ENCODE measurements around the gene PACS1. TPM values are rescaled to one million over a fixed set of nuclear protein-coding genes. Genes with fewer than 3 reads are reported as not detected.

Gene PACS1
- total RNA-seq, 1 experiment from 2014 or later: 91.8 TPM

DNA sequence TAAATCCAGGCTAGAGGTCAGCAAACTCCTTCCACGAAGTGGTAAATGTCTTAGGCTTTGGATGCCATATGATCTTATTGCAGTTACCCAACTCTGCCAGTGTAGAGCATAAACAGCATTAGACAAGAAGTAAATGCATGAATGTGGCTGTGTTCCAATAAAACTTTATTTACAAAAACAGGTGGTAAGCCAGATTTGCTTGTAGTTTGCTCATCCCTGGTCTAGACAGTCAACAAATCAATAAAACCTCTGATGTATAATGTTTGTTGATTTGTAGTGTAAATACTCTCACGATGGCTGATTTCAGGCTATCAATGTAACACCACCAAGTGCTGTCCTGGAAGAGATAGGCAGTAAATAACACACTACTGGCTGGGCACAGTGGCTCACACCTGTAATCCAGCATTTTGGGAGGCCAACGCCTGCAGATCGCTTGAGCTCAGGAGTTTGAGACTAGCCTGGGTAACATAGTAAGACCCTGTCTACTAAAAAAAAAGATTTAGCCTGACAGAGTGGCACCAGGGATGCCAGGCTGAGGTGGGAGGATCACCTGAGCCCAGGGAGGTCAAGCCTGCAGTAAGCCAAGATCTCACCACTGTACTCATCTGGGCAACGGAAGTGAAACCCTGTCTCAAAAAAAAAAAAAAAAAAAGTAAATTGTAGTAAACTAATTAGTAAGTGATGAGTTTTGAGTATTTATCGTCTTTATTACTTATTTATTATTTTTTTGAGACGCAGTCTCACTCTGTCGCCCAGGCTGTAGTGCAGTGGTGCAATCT, 36.9 kb upstream of the PACS1 start:
- Histone ChIP-seq H3K27me3 (ENCODE audit: control insufficient read depth, insufficient read depth, low read length) (no peaks in the 10 kb centered on the region), H3K36me3 (ENCODE audit: control insufficient read depth, insufficient read depth, low read length) (no peaks in the 10 kb centered on the region), H3K27ac (ENCODE audit: low read length) (no peak overlapping the region), H3K4me1 (ENCODE audit: control insufficient read depth, insufficient read depth, low read length) (no peaks in the 10 kb centered on the region), H3K9me3 (ENCODE audit: control insufficient read depth, insufficient read depth, low read depth, low read length) (peaks cover 2% of the 10 kb centered on the region; the same call in 1 of the 2 replicates), H3K4me3 (ENCODE audit: low read depth in 2 of 2, low read length in 2 of 2) (no peak overlapping the region)
- TF ChIP-seq REST (IDR thresholded peaks at IDR 0.05; ENCODE audit: insufficient read depth in 1 of 2, low read depth in 2 of 2, low read length in 1 of 2): no peak
- TF ChIP-seq TCF7L2 (IDR thresholded peaks at IDR 0.05; ENCODE audit: low read depth, low read length): no peak
- no peak for TF ChIP-seq POLR2AphosphoS5 (IDR thresholded peaks at IDR 0.05; ENCODE audit: low read depth, low read length)
- no peak for TF ChIP-seq CTCF (IDR thresholded peaks at IDR 0.05)
- no peak for TF ChIP-seq SIN3A (IDR thresholded peaks at IDR 0.05; ENCODE audit: borderline replicate concordance, insufficient read depth, low read depth, low read length)
- intact Hi-C loops (cut with micrococcal nuclease; ENCODE audit: unreplicated experiment): no loop called here
- DNase-seq (ENCODE audit: low read depth, low spot score): no peak
- peak; percentile 43 for ATAC-seq
- ChIA-PET CTCF (no interaction called here), POLR2A (interaction anchor here (0.7 kb wide), 1 partner anchor 130 kb away, joined by 4 read pairs; no protein-coding TSS in a partner anchor)
- in situ Hi-C loops (cut with HindIII; ENCODE audit: low pct_unique_long_range_greater_than_20kb, low sequenced_read_pairs): no loop called here
- no TSS peak for BruUV-seq (replicated peaks)

- TF ChIP-seq TCF7L2 (IDR thresholded peaks at IDR 0.05; ENCODE audit: low read depth, low read length) (no peak), SIN3A (IDR thresholded peaks at IDR 0.05; ENCODE audit: borderline replicate concordance, insufficient read depth, low read depth, low read length) (no peak), CTCF (IDR thresholded peaks at IDR 0.05) (no peak), REST (IDR thresholded peaks at IDR 0.05; ENCODE audit: insufficient read depth in 1 of 2, low read depth in 2 of 2, low read length in 1 of 2) (no peak), POLR2AphosphoS5 (IDR thresholded peaks at IDR 0.05; ENCODE audit: low read depth, low read length) (no peak)
- H3K27ac ChIP-seq (ENCODE audit: low read length): no peak overlapping the region
- intact Hi-C loops (cut with micrococcal nuclease; ENCODE audit: unreplicated experiment): no loop called here
- H3K36me3 ChIP-seq (ENCODE audit: control insufficient read depth, insufficient read depth, low read length): no peaks in the 10 kb centered on the region
- H3K4me3 ChIP-seq (ENCODE audit: low read depth in 2 of 2, low read length in 2 of 2): no peak overlapping the region
- no peaks in the 10 kb centered on the region for H3K27me3 ChIP-seq (ENCODE audit: control insufficient read depth, insufficient read depth, low read length)
- DNase-seq (ENCODE audit: low read depth, low spot score): no peak
- ChIA-PET CTCF (interaction anchor here (1.0 to 1.1 kb wide), 2 partner anchors 10 to 324 kb away, joined by 3 to 4 read pairs; partner anchors contain the start of gene KAT5), POLR2A (no interaction called here)
- BruUV-seq (replicated peaks): no TSS peak
- H3K9me3 ChIP-seq (ENCODE audit: control insufficient read depth, insufficient read depth, low read depth, low read length): peaks cover 2% of the 10 kb centered on the region; the same call in 1 of the 2 replicates
- in situ Hi-C loops (cut with HindIII; ENCODE audit: low pct_unique_long_range_greater_than_20kb, low sequenced_read_pairs): no loop called here
- peak; percentile 54; the same call in 1 of the 2 replicates for ATAC-seq
- H3K4me1 ChIP-seq (ENCODE audit: control insufficient read depth, insufficient read depth, low read length): no peaks in the 10 kb centered on the region
These were observed 34.3 kb upstream of the PACS1 start for GRCh38 chr11:66035653-66036333.

Data from Panc1 (cell line).